Activated CD8-positive, alpha-beta memory T cell treated with anti-CD3 and anti-CD28 coated beads for 1 hour (primary cell): ENCODE data around the gene SUPT3H.

Experiments used
- DNase-seq, 2 donors: peaks; one replicate each; pipeline ENCODE4 v3.0.0-alpha.2; 2020; ENCODE audit warnings: low read depth in 1 of 2; ENCODE audit errors: extremely low read depth in 1 of 2

The SUPT3H gene

DNA sequence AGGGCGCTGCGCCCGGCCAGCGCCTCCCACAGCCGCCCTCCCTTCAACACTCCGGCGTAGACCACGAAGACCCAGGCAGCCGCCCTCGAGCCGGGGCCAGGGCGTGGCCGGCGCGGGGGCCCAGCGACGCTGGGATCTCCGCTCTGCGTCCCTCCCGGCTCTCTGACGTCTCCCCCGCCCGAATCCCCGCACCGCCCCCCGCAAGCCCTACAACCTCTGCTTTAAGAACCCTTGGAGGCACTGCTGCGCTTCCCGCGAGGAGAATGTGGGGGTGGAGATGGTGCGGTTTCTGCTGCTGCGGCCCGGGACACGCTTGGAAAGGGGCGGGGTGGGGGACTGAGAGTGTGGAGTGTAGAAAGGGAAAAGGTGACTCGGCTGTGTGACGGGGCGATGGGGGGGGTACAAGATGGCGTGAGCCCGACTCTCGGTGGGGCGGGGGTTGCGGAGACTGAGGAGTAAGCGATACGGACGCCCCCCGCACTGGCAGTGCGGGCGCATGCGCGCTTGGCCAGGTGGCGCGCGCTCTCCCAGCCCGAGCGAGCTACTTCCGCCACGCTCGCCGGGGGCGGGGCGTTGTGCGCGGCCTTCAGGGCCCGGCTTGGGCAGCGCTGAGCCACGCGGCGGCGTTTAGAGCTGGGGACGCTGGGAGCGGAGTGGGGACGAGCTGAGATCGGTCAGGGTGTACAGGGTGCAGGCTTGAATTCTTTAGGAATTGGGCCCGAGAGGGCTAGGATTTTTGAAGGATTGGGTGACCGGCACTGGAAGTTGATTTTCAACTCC is at the start of gene SUPT3H:
TSS of gene SUPT3H (minus strand) at position 381 of the 780 bp plus-strand sequence.
- peak; percentile 85 to 86 for DNase-seq

DNA sequence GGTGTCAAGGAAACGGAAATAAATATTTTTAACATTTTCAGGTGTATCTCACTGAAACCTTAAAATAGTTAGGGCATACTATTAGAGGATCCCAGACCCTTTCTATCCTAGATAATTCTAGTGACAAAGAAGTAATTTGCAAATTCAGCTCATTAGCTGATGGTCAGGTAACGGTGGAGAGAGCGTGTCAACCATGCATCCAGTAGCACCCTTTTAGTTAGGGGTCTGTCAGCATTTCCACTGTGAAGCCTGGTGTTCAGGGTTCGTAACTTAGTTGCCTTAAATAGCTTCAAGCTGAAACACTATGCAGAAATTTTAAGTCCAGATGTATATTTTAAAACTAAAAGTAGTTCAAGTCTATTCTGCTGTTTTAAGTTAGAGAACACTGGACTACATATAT is 48.5 kb upstream of the SUPT3H start:
- no peak for DNase-seq

DNA sequence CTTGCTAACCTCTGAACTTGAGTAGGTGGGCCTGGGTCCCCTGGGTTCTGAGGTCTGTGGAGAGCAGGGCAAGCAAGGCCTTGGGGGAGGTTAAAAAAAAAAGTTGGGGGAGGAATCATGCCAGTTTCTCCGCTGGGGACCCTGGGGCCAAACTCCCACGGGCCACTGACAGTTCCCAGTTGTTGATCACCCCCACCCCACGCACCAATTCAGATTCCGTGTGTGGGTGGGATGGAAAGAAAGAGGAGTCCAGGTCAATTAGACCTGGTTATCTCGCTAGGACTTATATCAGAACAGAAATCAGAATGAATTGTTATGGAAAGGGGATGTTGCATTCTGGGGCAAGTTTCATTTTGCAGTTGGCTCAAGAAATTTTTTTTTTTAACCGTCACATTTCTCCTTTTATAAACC is 46.7 kb upstream of the SUPT3H start:
- no peak for DNase-seq

GRCh38 chr6:45423824-45424450 is 46.2 kb upstream of the SUPT3H start:
- no peak for DNase-seq

- peak in 1 of 2 donors; percentile 14 for DNase-seq
Measured at GRCh38 chr6:45423111-45423823, 45.5 kb upstream of the SUPT3H start.

- DNase-seq = peak; percentile 33 to 42
Measured at GRCh38 chr6:45422503-45423110, 44.9 kb upstream of the SUPT3H start.

GRCh38 chr6:45421709-45422502 is 44.2 kb upstream of the SUPT3H start:
- DNase-seq = peak in 1 of 2 donors; percentile 29

DNA sequence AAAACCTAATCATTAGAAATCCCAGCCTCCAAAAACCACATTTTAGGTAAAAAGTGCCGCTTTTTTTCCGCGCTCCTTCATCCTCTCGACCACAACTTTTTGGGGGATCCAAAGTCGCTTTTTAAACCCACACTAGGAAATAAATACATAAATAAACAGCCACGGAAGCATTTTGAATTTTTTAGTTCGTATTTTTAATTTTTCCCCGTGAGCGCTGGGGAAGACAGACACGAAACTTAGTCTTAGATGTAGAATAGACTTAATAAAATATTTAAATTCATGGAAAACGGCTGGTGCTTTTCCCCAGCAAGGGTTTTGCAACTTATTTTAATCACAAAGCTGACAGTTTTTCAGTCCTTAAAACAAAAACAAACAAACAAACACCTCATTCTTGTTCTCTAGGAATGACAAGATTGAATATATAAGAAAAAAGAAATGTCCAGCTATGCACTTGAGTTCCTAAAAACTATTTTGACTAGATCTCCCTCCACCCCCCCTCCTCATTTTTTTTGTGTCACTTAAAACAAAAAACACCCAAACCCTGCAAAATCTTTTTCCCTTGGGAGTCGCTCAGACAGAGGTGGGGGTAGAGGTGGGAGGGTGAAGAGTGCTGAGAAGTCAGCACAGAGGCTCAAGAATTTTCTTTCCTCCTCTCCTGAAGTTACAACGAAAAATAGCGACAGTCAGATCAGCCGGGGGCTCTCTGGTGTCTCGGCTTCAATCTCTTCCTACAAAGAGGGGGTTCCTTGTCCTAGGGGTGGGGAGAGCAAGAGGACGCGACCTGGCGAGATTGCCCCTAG is 43.4 kb upstream of the SUPT3H start:
- DNase-seq = no peak

- DNase-seq = peak in 1 of 2 donors; percentile 28
Measured at GRCh38 chr6:45420083-45420908, 42.6 kb upstream of the SUPT3H start.

GRCh38 chr6:45419571-45420082 is 41.9 kb upstream of the SUPT3H start:
- DNase-seq = peak in 1 of 2 donors; percentile 47

DNA sequence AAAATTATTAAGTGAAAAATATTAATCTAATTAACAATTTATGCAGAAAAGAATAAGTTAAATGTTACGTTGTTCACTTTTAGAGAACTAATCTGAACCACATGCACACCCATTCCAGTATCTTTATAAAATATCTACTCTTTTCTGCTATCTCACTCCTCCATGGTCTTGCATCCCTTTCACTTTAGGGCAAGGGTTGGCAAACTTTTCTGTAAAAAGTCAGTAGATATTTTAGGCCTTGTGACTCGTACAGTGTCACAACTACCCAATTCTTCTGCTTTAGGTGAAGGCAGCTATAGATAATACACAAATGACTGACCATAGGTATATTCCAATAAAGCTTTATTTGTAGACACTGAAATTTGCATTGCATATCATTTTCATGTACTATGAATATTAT is 39.7 kb upstream of the SUPT3H start:
- no peak for DNase-seq

- no peak for DNase-seq
Measured at GRCh38 chr6:45416700-45417099, 39.0 kb upstream of the SUPT3H start.

GRCh38 chr6:45415788-45416518 is 38.2 kb upstream of the SUPT3H start:
- no peak for DNase-seq

DNA sequence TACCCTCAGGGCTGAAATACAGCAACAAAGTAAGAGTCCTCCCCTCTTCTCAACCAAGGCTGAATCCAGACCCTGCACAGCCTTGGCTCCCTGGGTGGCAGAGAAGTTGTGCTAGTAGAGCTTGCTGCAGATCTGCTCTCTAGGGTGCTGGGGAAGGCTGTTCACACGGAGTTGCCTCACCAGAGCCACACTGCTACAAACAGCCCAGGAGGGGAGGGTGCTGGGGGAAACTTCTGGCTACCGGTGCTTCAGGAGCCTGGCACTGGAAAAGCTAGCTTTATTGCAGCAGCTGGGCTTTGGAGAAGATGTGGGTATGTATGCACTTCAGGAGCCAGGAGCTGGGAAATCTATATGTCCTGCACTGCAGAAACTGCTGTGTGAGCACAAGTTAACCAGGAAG is 37.6 kb upstream of the SUPT3H start:
- DNase-seq = no peak

DNA sequence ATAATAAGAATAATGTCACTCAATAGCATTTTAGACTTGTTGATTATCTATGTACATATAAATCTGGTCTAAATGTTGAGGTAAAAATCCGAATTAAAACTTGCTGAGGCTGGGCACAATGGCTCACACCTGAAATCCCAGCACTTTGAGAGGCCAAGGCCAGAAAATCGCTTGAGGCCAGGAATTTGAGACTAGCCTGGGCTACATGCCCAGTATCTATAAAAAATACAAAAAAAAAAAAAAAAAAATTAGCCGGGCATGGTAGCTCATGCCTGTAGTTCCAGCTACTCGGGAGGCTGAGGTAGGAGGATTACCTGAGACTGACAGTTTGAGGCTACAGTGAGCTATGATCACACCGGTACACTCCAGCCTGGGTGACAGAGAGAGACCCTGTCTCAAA is 34.2 kb upstream of the SUPT3H start:
- no peak for DNase-seq

DNA sequence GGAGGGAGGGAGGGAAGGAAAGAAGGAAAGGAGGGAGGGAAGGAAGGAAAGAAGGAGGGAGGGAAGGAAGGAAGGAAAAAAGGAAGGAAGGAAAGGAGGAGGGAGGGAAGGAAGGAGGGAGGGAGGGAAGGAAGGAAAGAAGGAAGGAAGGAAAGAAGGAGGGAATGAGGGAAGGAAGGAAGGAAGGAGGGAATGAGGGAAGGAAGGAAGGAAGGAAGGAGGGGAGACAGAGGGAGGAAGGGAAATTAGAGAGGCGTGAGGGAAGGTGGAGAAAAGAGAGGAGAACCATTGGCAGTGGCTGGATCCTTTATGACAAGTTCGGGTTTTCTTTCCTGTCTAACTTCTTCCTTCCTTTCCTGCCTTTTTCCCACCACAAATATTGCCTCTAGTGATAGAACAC is 22.3 kb upstream of the SUPT3H start:
- DNase-seq = no peak

- no peak for DNase-seq
Measured at GRCh38 chr6:45398075-45398813, 20.5 kb upstream of the SUPT3H start.
